K562 (cell line): ENCODE data around the gene SPATA20.

Experiments
- FOSL1 ChIP-seq: fragments of 200-800 bp; sonication (Bioruptor generic); conservative IDR thresholded peaks from 2 replicates; pipeline ENCODE4 v1.6.1; 2016; ENCODE audit warnings: missing genetic modification characterization, missing compliant biosample characterization
- MEF2A ChIP-seq: IDR thresholded peaks from 2 replicates; pipeline ENCODE4 v1.6.1; 2011; ENCODE audit warnings: low read depth, mild to moderate bottlenecking, low read length, moderate library complexity; ENCODE audit not compliant: control insufficient read depth
- RAD51 ChIP-seq: fragments of 450-650 bp; IDR thresholded peaks from 2 replicates; pipeline ENCODE4 v1.7.1; 2016; ENCODE audit warnings: low read depth, mild to moderate bottlenecking, borderline replicate concordance
- TBL1XR1 ChIP-seq, 2 experiments: IDR thresholded peaks; 2 replicates each; pipeline ENCODE4 v1.6.1; 2012; ENCODE audit warnings: improper control_type of control experiment in 2 of 2, low read length in 2 of 2, mild to moderate bottlenecking in 1 of 2
- ZKSCAN8 ChIP-seq: fragments of 200-800 bp; sonication (Bioruptor generic); IDR thresholded peaks from 2 replicates; pipeline ENCODE4 v1.6.1; 2016; ENCODE audit warnings: missing genetic modification characterization, missing compliant biosample characterization
- ZNF445 ChIP-seq: fragments of 250-450 bp; sonication (Bioruptor Pico); IDR thresholded peaks from 2 replicates; pipeline ENCODE4 v1.4.0; 2020; ENCODE audit warnings: low read depth, mild to moderate bottlenecking, moderate library complexity

DNA sequence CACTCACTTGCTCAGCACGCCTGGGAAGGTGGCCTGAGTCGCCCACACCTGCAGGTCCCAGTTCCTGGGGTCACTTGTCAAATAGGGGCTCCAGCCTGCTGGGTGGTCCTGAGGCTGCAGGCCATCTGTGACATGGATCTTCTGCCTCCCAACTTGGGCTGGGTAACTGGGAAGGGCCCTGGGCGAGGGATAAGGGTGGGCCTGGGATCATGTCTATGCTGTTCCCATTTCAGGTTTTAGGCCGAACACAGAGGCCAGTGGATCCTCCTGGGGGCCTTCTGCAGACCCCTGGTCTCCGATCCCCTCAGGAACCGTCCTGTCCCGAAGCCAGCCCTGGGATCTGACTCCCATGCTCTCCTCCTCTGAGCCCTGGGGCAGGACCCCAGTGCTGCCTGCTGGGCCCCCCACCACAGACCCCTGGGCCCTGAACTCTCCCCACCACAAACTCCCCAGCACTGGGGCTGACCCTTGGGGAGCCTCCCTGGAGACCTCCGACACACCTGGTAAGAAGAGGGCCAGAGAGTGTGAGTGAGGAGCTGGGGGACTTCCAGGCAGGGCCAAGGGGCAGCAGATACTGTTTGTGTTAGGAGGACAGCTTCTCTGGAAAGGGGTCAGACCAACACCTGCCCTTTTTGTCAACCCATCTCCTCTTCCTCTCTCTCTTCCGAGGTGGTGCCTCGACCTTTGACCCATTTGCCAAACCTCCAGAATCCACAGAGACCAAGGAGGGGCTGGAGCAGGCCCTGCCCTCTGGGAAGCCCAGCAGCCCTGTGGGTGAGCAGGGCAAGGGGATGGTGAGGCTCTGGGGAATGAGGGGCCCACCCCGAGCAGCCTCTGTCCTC is 6.2 kb upstream of the SPATA20 start:
- TF ChIP-seq RAD51 (no peak), TBL1XR1 (IDR thresholded peaks at IDR 0.05; ENCODE audit: low read length in 2 of 2) (no peak), ZKSCAN8 (CRISPR knock-in tag) (no peak), MEF2A (no peak), ZNF445 (CRISPR knock-in tag) (no peak), FOSL1 (no peak)
